ENCODE results near the gene EPHX1. TPM values are rescaled to one million over a fixed set of nuclear protein-coding genes. Genes with fewer than 3 reads are reported as not detected.

The EPHX1 gene
- total and polyA plus RNA-seq, 2 of the 8 experiments (the other 6 are each of a cell fraction or from before 2014, with no cell fraction given), result 45.3 to 79.1 TPM

DNA sequence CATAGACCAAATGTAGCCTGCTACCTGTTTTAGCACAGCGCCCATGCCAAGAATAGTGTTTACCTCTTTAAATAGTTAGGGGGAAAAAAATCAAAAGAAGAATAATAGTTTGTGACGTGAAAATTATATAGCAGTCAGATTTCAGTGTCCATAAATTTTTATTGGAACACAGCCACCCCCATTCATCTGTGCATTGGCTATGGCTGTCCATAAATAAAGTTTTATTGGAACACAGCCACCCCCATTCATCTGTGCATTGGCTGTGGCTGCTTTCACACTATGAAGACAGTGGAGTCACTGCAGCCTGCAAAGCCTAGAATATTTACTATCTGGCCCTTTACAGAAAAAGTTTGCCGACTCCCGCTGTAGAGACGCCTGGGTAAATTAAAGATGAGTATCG lies 20.9 kb downstream of the EPHX1 start (continued):
- TF ChIP-seq, protein P1, sequence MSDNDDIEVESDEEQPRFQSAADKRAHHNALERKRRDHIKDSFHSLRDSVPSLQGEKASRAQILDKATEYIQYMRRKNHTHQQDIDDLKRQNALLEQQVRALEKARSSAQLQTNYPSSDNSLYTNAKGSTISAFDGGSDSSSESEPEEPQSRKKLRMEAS (IDR thresholded peaks at IDR 0.05), result no peak
- TF ChIP-seq SIX5 (IDR thresholded peaks at IDR 0.05; ENCODE audit: low read depth, low read length), result no peak
- no peak for TF ChIP-seq CEBPB (IDR thresholded peaks at IDR 0.05; ENCODE audit: low read depth, low read length)
- TF ChIP-seq KDM1A (IDR thresholded peaks at IDR 0.05; ENCODE audit: borderline replicate concordance, low read length), result no peak
- no peak for TF ChIP-seq EGR1 (IDR thresholded peaks at IDR 0.05; ENCODE audit: borderline replicate concordance, low read depth, low read length)
